CD1c-positive myeloid dendritic cell (primary cell): ENCODE results near the gene DNAAF3.
A peak's percentile ranks its signal among the peaks of the same experiment; 100 is the strongest.

Source experiments
- DNase-seq: peaks from one replicate; pipeline ENCODE4 v3.0.0-alpha.2; 2016; ENCODE audit errors: extremely low spot score

DNAAF3 gene

DNA sequence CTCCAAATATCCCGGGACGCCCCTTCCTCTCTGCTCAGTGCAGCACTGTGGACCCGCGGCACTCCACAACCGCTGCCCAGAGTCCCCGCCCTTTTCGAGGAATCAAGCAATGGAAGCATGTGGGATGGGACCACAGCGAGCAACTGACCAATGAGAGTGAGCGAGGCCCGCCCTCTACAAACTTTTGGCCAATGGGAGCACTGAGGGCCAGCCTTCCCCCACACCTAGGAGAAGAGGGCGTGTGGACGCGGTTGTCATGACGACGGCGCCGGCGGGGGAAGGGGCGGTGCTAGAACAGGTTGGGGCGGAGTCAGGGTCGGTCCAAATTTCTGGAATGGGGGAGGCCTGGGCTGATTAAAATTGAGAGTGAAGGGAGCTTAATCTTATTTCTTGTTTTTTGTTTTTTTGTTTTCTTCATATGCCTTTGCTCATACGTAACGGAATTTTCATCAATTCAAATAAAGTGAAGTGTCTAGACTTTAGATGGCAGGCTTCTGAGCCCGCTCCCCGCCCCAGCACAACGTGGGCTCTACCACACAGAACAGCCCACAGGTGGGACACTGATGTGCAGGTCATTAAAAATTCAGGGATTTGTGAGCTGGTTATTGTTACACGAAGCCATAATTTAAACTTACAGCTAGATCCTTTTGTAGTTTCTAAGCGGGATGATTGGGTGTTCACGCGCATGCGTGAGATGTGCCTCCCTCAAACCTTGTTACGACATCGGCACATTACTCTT lies at the start of gene DNAAF3:
TSS of gene DNAAF3 (minus strand) at position 84 of the 739 bp plus-strand sequence. CDS start 200 bp downstream, outside the sequence.
- peak; percentile 86 for DNase-seq

DNA sequence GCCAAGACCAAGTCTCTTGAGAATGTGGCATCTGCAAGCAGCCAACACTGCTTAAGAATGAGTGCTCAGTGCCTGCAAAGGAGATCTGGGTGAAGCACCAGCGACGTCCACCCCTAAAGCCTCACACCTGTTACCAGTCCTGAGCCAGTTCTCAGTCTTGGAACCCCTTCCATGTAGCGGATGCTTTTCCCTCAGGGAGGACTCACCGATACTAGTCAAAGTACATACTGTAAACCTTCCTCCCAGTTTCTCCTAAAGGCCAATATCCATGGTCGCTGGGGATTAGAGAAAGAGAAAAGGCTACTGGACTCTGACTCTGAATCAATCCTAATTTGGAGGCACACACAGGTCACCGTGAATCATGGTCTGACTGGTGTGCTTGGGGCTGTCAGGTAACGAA lies 47.1 kb upstream of the DNAAF3 start:
- no peak for DNase-seq

DNA sequence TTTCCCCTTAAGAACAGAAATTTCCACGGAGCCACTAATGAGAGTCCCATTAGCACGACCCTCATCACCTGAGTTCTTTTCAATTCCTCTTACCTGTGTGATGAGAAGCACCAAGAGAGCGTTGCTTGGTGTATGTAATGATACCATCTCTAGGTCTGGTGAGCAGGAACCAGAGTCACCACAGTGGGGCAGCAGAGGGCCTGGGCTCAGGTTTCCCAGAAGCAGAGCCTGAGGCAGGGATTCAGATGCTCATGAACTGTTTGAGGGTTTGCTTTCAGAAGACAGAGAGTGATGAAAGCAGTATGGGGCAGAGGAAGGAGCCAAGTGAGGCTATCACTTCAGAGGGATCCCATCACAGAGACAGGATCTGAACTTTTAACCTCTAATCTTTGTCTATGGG lies 46.0 kb upstream of the DNAAF3 start:
- DNase-seq, result peak; percentile 64

- no peak for DNase-seq
Observed at GRCh38 chr19:55209693-55210472, 43.5 kb upstream of the DNAAF3 start.

GRCh38 chr19:55208880-55209692 lies 42.7 kb upstream of the DNAAF3 start, which contains the start of gene PTPRH:
TSS of gene PTPRH (minus strand) at chr19:55209501. CDS start at chr19:55209433, 68 bp downstream.
- DNase-seq, result peak; percentile 31

DNA sequence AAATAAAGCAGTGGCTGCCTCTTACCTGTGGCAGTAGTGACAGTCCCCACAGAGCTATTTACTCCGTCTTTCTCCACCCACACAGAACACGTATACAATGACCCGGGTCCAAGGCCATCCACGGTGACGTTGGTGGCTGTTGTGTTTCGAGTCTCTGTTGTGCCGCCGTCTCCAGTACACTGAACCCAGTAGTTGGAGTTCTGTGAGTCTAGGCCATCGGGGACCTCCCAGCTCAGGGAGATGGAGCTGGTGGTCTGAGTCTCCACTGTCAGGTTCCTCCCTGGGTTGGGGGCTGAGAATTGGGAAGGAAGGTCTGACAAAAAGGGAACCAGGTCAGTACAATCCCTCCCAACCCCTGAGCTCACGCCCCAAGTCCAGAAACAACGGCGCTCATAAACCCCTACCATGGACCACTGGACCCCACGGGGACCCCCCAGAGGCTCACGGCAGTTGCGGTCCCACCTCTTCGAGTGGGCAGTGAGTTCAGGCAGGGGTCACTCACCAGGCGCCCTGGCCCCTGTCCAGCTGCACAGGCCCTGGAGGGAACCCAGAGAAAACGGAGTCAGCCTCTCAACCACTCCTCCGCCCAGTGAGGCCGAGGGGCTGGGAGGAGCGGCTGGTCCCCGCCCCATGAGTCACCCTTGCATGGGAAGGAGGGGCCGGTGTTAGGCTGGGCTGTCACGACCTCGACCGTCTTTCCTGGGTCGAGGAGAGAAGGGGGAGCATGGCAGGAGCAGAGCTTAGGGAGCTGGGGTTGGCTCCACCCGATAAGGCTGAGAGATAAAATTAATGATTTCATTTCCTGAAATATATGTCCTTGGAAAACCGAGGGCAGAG lies 40.5 kb upstream of the DNAAF3 start:
- peak; percentile 82 for DNase-seq

GRCh38 chr19:55202199-55202598 lies 35.8 kb upstream of the DNAAF3 start:
- DNase-seq, result peak; percentile 42

DNA sequence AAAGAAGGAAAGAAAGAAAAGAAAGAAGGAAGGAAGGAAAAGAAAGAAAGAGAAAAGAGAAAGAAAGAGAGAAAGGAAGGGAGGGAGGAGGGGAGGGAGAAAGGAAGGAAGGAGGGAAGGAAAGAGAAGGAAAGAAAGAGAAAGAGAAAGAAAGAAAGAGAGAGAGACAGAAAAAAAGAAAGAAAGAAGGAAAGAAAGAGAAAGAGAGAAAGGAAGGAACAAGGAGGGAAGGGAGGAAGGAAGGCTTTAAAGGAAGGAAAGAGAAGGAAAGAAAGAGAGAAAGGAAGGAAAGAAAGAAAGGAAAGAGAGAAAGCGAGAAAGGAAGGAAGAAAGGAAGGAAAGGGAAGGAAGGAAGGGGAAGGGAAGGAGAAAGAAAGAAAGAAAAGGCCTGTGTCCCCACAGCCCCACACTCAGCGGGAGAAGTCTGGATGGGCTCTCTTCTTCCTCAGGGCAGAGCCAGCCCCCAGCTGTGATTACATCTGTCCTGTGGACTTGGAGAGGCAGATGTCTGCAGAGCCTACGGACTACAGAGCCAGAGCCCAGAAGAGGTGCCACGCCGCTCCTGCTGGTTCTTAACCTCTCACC lies 33.3 kb upstream of the DNAAF3 start:
- DNase-seq, result no peak

- no peak for DNase-seq
Observed at GRCh38 chr19:55198651-55199050, 32.2 kb upstream of the DNAAF3 start.

GRCh38 chr19:55197528-55197927 lies 31.1 kb upstream of the DNAAF3 start:
- peak; percentile 24 for DNase-seq

DNA sequence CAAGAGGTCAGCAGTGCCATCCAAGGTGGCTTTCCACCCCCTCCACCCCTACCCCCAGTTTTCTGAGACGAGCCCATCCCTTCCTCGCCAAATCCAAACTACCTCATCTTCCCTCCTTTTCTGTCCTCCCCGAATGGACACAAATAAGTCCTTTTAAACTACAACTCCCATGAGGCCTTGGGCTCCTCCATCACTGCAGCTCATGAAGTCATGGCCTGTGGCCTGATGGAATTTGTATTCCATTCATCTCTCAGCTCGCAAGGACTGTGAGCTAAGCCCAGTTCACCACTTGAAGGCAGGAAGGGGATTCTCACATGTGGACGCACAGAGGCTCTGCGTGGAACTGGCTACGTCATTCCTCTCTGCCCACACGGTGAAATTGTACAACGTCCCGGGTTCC lies 30.4 kb upstream of the DNAAF3 start:
- DNase-seq, result no peak

DNA sequence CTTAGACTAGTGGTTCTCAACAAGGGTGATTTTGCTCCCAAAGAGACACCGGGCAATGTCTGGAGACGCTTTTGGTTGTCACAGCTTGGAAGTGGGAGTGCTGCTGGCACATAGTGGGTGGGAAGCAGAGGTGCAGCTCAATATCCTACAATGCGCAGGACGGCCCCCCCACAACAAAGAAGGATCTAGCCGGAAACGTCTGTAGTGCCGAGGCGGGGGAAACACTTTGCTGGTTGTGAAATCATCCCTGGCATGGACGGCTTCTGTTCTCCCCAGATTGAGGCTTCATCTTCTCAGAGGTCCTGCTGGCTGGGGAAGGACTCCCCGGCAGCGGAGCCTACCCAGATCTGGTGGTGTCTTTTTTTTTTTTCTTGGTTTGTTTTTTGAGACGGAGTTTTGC lies 27.1 kb upstream of the DNAAF3 start:
- no peak for DNase-seq

- peak; percentile 54 for DNase-seq
Observed at GRCh38 chr19:55189403-55189835, 23.0 kb upstream of the DNAAF3 start.

DNA sequence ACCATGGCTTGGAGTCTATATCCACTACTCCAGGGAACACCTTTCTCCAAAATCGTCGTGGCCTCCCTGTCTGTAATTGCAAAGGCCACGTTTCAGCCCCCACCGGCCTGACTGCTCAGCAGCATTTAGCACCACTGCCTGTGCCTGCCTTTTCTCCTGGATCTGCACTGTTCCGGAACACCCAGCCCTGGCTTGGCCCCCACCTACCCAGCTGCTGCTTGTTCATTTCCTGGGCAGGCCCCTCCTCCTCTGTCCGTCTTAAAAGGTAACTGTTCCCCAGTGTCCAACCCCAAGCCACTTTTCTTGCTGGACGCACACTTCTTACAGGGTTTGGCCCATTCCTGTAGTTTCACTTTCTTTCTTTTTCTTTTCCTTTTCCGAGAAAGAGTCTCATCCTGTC lies 22.2 kb upstream of the DNAAF3 start:
- DNase-seq, result no peak

- no peak for DNase-seq
Observed at GRCh38 chr19:55186080-55186479, 19.7 kb upstream of the DNAAF3 start.

DNA sequence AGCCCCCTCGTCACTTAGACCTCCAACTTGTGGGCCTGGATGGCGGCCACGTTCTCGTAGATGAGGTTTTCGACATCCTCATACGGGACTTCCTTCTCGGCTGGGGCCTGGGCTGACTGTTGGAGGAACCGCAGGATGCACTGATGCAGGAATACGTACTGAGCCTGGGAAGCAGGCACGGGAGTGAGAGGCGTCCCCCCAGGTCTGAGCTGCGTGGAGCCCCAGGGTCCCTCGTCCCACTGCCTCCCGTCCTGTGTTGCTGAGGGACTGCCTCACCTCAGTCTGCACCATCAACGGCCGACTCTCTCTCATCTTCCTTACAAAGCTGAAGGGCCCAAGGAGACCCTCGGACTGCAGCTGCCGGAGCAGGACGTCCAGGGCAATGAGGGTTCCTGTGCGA lies 15.3 kb upstream of the DNAAF3 start:
- no peak for DNase-seq

GRCh38 chr19:55179606-55180484 lies 13.4 kb upstream of the DNAAF3 start, which contains the start of gene SYT5:
TSS of gene SYT5 (minus strand) at chr19:55180289. CDS start at chr19:55179041, 1,248 bp downstream.
- DNase-seq, result peak; percentile 68

GRCh38 chr19:55178781-55179599 lies 12.6 kb upstream of the DNAAF3 start:
- DNase-seq, result peak; percentile 91

- no peak for DNase-seq
Observed at GRCh38 chr19:55176076-55176475, 9.7 kb upstream of the DNAAF3 start.
